ENCODE results near the gene SBF2.

SBF2 gene

GRCh38 chr11:9839550-9839949 is 454.5 kb downstream of the SBF2 start:
- no peak for DNase-seq

GRCh38 chr11:9838961-9839360 is 455.1 kb downstream of the SBF2 start:
- DNase-seq, result no peak

- no peak for DNase-seq
Observed at GRCh38 chr11:9838229-9838628, 455.8 kb downstream of the SBF2 start.

- no peak for DNase-seq
Observed at GRCh38 chr11:9834291-9834690, 459.7 kb downstream of the SBF2 start.

DNA sequence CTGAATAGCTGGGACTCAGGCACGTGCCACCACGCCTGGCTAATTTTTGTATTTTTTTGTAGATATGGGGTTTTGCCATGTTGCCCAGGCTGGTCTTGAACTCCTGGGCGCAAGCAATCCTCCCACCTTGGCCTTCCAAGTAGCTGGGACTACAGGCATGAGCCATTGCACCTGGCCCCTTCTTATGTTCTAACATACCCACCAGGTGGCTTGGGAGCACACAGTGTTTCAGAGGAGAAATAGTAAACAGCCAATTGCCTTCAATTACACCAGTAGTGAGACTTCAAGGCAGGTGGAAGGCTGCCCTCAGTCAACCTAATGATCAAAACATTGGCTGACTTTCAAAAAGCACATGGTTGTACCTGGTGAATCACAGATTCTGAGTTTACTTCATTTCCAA is 462.9 kb downstream of the SBF2 start:
- DNase-seq, result no peak

GRCh38 chr11:9827708-9828107 is 466.3 kb downstream of the SBF2 start:
- no peak for DNase-seq

DNA sequence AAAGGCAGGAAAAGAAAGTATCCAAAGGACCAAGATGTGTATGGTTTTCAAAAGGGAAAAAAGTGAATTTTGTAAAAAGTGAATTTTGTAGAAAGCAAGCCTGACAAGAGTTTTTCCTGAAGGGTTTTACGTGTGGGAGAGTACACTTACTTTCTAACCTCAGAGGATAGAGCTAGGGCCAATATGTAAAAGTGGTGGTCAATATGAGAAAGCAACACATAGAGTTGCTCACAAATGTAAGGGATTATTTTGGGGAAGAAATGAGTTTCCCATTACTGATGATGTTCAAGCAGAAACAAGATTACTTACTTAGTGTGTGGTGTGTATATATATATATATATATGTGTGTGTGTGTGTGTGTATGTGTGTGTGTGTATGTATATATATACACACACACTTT is 467.6 kb downstream of the SBF2 start:
- DNase-seq, result no peak

GRCh38 chr11:9825895-9826294 is 468.1 kb downstream of the SBF2 start:
- no peak for DNase-seq

GRCh38 chr11:9825315-9825714 is 468.7 kb downstream of the SBF2 start:
- no peak for DNase-seq

DNA sequence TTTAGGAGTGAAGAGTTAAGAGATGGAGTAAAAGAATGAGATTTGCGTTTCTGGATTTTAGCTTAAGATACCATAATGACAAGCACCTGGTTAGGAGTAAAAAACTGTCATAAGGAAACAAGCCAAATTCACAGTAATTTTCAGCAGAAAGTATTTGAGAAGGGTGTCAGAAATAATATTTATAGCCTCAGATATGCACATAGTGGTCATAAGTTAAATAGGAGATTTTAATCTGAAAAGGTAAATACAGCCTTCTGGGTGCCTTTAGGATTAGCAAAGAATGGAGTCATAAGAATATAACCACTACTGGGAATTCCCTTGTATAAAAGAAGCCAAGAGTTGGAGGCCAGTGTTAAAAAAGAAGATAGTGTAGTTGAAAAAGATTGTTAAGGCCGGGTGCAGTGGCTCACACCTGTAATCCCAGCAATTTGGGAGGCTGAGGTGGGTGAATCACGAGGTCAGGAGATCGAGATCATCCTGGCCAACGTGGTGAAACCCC is 470.1 kb downstream of the SBF2 start:
- no peak for DNase-seq

- DNase-seq, result no peak
Observed at GRCh38 chr11:9823439-9823838, 470.6 kb downstream of the SBF2 start.

DNA sequence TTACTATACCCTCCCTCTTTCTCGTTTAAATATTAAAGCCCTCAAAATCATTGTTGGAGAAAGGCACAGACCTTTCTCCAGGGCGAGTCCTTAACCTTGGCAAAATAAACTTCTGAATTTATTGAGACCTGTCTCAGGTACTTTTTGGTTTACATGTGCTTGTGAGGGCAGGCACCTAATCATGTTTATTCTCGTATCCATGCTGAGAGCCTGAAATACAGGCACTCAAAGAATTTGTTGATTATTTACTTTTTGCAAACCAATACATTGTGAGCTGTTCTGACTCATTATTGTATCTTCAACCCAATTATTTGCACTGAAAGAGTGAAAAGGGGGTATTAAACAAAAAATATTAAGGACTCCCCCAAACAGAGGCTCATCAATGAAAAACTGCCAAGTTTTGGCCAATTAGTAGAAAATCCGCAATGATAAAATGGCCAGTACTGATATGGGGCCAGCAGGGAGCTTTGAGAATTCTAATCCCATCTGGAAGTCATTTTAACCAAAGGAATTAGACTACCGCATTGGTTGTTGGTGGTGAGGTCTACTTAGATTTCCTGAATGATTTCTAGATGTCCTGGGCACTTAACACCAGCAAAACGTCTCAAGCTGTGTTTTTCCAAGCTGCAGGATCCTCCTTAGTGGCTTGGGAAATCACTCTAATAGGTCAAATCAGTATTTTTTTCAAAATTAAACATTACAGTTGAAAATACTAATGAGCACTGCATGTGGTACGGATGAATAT is 472.8 kb downstream of the SBF2 start:
- no peak for DNase-seq

DNA sequence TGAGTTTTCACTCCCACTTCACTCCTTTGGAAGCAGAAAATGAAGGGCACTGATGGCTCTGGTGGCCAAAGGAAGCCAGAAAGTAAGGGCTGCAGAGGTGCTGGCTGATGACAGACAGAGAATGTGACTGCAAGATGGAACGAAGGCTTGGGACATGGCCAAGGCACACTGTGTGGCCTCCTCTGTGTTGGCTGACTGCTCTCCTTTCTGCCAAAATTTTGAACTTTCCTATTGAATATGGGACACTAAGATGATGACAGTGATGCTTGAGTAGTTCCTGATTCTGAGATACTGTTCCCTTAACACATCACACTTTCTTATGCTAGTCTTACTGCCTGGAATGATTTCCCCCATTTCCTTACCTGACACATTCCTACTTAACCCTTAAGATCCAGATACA is 473.8 kb downstream of the SBF2 start:
- DNase-seq, result no peak

GRCh38 chr11:9817191-9817590 is 476.8 kb downstream of the SBF2 start:
- DNase-seq, result no peak

GRCh38 chr11:9815486-9816136 is 478.4 kb downstream of the SBF2 start:
- no peak for DNase-seq

DNA sequence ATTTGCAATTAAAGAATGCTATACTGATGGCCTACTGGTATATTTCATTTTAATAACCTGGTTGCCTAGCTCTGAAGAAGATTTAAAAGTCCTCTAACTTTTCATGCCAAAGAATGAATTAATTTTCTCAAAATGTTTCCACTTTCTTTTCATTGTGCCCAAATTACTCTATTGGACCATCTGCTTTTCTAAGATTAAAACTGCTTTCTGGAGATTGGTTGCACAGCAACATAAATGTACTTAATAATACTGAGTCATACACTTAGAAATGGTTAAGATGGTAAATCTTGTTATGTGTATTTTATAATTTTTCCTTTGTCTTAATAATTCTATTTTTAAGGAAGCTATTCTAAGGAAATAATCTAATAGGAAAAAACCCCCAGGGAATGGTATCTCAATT is 479.9 kb downstream of the SBF2 start:
- DNase-seq, result no peak

DNA sequence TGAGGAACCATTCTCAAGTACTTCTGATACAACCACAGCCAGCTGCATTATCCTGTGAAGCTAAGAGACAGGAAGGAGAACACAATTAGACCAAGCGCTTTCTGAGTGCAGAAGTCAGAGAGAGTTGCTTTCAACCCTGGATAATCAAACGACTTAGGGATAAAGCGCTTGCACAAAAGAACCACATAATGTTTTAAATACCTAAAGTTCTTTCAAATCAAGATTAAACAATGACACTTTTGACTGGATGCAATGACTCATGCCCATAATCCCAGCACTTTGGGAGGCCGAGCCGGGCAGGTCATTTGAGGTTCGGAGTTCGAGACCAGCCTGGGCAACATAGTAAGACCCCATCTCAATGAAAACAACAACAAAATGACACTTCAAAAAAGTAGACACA is 485.1 kb downstream of the SBF2 start:
- no peak for DNase-seq

DNA sequence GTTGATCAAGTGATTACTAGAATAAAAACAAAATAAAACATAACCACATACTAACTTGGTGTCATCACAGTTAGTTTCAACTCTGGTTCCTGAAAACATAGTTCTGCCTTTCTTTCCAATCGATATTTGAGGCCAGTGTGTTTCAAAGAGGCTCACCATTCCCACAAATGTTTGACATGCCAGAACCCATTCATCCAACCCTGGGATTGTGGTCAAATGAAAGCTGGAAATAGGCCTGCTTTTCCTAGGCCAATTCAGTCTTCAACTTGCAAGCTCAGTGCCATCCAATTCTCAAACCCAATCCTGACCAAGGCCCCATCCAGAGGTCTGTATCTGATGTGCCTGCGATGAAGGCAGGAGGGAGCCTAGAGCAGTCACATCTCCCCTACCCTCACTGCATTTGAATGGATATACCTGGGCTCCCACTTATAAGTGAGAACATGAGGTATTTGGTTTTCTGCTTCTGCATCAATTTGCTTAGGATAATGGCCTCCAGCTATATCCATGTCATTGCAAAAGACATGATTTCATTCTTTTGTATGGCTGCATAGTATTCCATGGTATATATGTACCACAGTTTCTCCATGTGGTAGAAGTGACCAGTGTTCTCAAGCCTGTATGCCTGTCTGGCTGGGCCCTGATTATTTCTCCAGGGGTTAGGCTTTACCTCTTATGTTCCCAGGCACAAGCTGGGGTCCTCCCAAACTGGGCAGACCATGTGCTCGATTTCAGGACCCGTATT is 486.9 kb downstream of the SBF2 start:
- DNase-seq, result no peak

- DNase-seq, result no peak
Observed at GRCh38 chr11:9804419-9804902, 489.6 kb downstream of the SBF2 start.

DNA sequence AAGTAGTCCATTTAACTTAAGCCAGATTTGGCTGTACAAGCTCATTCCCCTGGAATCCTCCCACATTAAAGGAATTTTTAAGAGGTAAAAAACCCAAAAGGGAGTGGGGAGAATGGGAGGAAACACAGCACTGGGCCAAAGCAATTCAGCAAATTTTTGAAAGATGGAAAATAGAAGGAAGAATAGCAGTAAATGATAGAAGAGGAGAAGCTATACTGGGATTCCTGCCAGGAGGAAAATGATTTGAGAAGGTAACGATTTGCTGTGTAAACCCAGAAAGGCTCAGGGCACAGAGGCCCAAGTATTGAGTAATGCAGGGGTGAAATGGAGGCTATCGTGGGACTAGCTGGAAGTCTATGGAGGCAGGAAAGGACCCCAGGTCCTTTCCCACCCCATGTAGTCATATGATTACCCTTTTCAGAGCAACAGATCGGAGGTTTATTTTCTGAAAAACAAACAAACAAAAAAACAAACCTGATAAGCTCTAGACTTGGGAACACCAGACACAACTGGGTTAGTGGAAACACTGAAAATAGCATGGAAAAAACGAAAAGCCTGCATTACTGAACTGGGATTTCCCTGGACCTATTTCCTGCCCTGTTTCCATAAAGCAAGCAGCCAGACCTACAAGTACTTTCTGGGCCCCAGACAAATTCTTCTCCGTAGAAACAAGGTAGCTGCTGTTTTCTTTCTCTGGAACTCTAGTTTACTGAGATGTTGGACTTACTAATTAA is 490.2 kb downstream of the SBF2 start:
- no peak for DNase-seq

GRCh38 chr11:9802291-9802861 is 491.6 kb downstream of the SBF2 start:
- DNase-seq, result no peak

DNA sequence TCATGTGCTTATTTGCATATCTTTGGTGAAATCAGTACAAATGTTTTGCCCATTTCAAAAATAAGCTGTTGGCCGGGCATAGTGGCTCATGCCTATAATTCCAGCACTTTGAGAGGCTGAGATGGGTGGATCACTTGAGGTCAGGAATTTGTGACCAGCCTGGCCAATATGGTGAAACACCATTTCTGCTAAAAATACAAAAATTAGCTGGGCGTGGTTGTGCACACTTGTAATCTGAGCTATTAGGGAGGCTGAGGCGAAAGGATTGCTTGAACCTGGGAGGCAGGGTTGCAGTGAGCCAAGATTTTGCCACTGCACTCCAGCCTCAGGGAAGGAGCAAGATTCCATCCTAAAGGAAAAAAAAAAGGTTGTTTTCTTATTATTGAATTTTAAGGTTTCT is 494.1 kb downstream of the SBF2 start:
- no peak for DNase-seq

All from inflammatory macrophage (primary cell).